NOMO-1 treated with DMSO at 0.1 percent for 48 hours (cell line): ENCODE measurements around the gene TRAF4.
"Not testable (repeated sequence)": the region's sequence is repeated elsewhere in the genome, so short reads cannot be mapped to it uniquely, and the experiment has no call there.

ENCODE experiments used
- DNase-seq: peaks from one replicate; lab custom pipeline; 2025; ENCODE audit not compliant: unreplicated experiment; lab: John Stamatoyannopoulos, UW

Gene TRAF4

GRCh38 chr17:28728364-28729200 is 15.2 kb upstream of the TRAF4 start, which contains the start of gene NEK8:
TSS of gene NEK8 (plus strand) at chr17:28728788. CDS start at chr17:28728814, 26 bp downstream.
- peak; percentile 93 for DNase-seq

DNA sequence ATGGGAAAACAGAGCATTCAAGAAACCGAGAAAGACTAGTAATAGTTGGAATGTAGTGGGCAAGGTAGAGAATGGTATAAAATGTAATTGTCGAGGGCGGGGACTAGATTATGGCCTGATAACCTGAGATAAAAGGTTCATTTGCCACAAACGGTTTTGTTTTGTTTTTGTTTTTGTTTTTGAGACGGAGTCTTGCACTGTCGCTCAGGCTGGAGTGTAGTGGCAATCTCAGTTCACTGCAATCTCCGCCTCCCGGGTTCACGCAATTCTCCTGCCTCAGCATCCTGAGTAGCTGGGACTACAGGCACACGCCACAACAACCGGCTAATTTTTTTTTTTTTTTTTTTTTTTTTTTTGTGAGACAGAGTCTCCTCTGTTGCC is 13.9 kb upstream of the TRAF4 start:
- DNase-seq, result no peak

- no peak for DNase-seq
These were observed 10.5 kb upstream of the TRAF4 start for GRCh38 chr17:28733346-28733745.

GRCh38 chr17:28734712-28735241 is 9.0 kb upstream of the TRAF4 start:
- no peak for DNase-seq

GRCh38 chr17:28735242-28735722 is 8.5 kb upstream of the TRAF4 start:
- DNase-seq, result no peak

GRCh38 chr17:28735913-28736769 is 7.7 kb upstream of the TRAF4 start:
- DNase-seq, result not testable (repeated sequence)

- no peak for DNase-seq
These were observed 6.5 kb upstream of the TRAF4 start for GRCh38 chr17:28737316-28737715.

GRCh38 chr17:28737770-28738679 is 5.8 kb upstream of the TRAF4 start:
- DNase-seq, result no peak

DNA sequence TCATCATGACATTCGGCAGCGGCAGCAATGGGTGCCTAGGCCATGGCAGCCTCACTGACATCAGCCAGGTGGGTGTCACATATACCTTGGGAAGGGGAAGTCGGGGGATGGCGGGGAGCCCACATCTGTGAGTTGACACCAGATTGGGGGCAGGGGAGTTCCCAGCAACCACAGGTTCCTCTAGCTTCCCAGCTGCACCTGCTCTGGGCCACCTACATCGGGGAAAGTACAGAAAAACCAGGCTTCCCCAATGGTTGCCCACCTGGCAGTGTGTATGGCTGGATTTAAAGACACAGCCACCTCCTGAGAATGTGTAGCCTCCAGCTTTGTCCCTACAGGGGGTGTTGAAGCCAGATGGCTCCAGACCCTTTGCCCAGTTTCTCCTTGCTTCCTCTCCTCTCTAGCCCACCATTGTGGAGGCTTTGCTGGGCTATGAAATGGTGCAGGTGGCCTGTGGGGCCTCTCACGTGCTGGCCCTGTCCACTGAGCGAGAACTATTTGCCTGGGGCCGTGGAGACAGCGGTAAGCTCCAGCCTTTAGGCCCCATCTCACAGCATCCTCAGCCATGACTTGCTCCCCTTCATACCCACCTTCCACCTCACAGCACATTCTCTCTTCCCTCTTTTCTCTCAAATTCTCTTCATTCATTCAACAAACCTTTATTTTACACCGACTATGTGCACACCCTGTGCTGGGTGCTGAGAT is 5.0 kb upstream of the TRAF4 start:
- DNase-seq, result no peak

DNA sequence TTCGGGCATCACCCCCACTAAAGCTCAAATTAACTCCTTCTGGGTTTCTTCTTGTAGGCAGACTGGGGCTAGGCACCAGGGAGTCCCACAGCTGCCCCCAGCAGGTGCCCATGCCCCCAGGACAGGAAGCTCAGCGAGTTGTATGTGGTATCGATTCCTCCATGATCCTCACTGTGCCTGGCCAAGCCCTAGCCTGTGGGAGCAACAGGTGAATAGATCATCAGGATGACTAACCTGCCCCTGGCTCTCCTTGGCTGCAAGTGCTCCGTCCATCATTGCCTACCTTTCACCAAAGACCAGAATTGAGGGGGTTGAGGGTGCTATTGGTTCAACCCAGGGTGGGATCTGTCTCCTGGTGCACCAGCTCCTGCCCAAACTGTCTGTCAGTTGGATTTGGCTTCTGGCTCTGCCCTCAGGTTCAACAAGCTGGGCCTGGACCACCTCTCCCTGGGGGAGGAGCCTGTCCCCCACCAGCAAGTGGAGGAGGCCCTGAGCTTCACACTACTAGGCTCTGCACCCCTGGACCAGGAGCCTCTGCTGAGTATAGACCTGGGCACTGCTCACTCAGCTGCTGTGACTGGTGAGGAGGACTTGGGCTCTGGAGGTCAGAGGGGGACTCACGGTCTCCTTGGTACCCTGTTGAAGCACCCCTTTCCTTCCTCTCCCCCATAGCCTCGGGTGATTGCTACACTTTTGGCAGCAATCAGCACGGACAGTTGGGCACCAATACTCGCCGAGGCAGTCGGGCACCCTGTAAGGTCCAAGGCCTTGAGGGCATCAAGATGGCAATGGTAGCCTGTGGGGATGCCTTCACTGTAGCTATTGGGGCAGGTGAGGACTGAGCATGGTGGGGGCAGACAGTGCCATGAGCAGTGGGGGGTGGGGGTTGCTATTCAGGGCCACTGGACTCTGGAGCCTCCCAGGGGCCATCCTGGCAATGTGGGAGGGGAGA is 3.1 kb upstream of the TRAF4 start:
- DNase-seq, result no peak

DNA sequence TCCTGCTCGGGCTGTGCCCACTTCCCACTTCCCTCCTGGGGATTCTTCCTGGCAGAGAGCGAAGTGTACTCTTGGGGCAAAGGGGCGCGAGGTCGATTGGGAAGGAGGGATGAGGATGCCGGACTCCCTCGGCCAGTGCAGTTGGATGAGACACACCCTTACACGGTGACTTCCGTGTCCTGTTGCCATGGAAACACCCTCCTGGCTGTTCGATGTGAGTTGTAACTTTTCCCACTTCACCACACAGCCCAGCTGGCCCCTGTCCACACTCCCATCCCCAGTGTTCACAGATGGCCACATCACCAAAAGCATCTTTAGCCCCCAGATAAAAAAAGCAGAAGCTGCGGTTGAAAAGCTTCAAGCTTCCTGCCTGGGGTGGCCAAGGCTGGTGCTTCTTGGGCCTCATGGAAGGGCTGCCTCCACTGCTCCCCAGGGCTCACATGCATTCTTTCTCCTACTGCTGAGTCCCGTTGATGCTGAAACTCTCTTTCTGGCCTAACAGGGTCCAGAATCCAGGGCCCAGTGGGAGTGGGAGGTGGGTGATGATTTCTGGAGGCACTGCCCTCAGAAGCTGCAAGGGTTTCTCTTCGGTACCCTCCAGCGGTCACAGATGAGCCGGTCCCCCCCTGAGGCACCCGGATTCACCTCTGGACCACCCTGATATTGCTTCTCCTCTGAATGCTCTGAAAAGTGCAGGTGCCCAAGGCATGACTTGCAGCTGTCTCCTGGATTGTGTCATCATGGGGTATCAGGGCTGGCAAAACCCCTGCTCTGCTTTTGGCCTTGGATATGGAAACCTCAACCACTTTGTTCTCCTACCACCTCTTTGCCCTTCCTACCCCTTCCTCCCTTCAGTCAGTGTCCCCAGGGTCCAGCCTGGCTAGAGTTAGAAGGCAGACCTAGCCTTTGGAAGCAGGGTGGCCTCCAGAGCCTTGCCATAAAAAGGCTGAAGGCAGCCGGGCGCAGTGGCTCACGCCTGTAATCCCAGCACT is 2.2 kb upstream of the TRAF4 start:
- peak; percentile 78 for DNase-seq

GRCh38 chr17:28744104-28744971 is 527 bp downstream of the TRAF4 start:
- DNase-seq, result no peak

DNA sequence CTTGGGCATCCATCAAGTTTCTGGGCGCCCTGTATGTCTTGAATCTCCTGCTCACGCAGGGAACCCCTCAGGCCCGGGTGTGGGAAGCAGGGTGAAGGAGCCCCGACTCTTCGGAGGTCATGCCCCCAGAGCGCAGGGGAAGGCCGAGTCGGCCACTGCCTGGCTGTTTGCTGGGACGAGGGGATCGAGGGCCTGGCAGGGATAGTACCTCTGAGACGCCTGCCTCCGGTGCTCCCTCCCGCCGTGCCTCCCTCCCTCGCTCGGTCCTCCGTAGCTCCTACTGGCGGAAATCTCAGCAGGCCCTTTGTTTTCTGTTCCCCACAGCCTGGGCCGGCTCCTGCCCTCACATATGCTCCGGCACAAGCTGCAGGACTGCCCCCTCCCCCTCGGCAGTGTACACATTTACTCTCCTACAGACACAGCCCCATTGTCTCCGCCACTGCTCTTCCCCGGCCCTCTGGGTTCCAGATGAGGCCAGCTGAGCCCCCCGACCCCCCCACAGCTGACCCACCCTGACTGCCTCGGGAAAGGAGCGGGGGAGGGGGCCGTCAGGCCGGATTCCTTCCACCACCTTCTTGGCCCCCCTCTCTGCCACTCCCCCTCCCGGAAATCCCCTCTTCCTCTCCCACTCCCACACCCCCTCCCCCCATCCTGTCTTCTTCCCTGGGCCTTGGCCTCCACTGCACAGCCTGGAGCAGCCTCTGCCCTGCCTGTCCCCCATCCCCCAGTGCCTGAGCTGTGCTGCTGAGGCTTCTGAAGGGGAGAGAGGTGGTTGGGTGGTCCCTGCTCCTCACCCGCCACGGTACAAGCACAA is 1.4 kb downstream of the TRAF4 start:
- DNase-seq, result no peak

DNA sequence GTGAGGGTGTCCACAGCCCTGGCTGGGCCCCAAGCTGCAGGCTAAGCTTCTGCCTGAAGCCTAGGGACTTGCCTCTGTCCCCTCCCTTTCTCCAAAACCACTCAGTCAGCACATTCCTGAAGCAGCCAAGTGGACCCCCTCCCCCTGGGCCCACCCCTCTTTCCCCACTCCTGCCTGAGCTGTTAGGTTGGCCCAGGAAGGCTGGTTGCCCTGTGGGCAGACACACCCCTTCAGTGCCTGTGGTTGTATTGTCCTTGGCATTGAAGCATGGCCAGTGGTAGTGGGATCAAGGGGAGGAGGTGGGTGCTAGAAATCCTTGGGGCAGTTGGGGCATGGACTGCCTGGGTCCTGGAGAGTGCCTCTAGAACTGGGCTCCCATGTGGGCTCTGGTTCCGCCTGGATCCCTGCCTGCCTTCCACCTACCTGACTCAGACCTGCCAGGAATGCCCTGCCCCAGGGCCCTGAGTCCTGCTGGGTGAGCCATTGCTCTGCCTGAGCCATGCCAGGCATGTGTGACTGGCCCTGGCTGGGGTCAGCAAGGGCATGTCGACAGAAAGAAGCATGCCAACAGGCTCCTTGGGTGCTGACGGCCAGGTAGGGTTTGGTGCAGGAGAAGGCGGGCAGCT is 2.1 kb downstream of the TRAF4 start:
- no peak for DNase-seq

DNA sequence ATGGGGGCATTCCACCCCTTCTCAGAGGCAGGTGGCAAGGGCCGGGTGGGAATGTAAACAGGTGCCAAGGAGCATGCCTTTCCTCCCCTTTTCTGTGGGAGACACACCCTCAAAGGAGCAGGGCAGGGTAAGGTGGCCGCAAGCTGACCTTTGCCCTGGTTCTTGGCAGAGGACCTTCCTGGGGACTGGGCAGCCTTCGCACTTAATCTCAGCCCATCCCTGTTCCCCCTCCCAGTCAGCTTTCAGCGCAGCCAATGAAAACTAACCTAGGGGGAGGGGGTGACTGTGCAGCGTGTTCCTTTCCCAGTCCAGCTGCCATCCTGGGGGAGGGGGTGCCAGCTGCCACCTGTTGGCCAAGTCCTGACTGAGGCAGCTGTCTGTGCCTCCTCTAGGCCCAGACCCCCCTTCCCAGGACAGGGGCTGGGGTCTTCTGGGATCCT is 2.8 kb downstream of the TRAF4 start:
- DNase-seq, result no peak
